HCT116 (cell line): ENCODE results near the gene TOMM70. TPM values are rescaled to one million over a fixed set of nuclear protein-coding genes. Genes with fewer than 3 reads are reported as not detected.
"Not testable (repeated sequence)": the region's sequence is repeated elsewhere in the genome, so short reads cannot be mapped to it uniquely, and the experiment has no call there.

Experiments used
- ATAC-seq: fragments of 200-7000 bp; cut with Tn5 transposase; 2 replicates; pipeline ENCODE4 v1.9.1; 2020; ENCODE audit warnings: mild to moderate bottlenecking, moderate library complexity
- BruUV-seq: library from RNA; stranded (reverse); fragments of 400-500 nt; replicated peaks from 2 replicates; lab custom pipeline; 2021; lab: Mats Ljungman, UMichigan
- CTCF ChIA-PET: fragments of 300-600 bp; sonication (Branson Sonifier 250); formaldehyde crosslinking; loops from one replicate; lab custom pipeline; 2021; ENCODE audit warnings: antibody characterized with exemption; lab: Charles Lee
- POLR2A ChIA-PET: fragments of 300-600, 350-600 bp; sonication (Branson Sonifier 250); formaldehyde crosslinking; loops from one replicate; lab custom pipeline; 2021; ENCODE audit warnings: antibody characterized with exemption; lab: Charles Lee
- RAD21 ChIA-PET, 2 experiments: fragments of 300-600 bp; sonication (Branson Sonifier 250); formaldehyde crosslinking; loops; one replicate each; lab custom pipeline; 2023; ENCODE audit warnings: low total read pairs in 2 of 2; ENCODE audit not compliant: uncharacterized antibody in 2 of 2, unreplicated experiment in 2 of 2, low non-redundant PET in 1 of 2; lab: Charles Lee
- DNase-seq: peaks from one replicate; pipeline ENCODE4 v3.0.0-alpha.2; 2010; ENCODE audit warnings: low read depth, low spot score
- H2AFZ ChIP-seq: fragments of 200-600 bp; shearing (Covaris generic), sonication (generic); 2 replicates; pipeline ENCODE4 v1.6.1; 2017; ENCODE audit warnings: low read depth, mixed run types, mixed read lengths, antibody characterized with exemption, low read length; ENCODE audit not compliant: poor library complexity, severe bottlenecking
- H3K27ac ChIP-seq: 2 replicates; pipeline ENCODE4 v1.5.1; 2012; ENCODE audit warnings: low read depth, low read length
- H3K27me3 ChIP-seq: fragments of 200-600 bp; sonication (generic); 2 replicates; pipeline ENCODE4 v1.6.1; 2016; ENCODE audit warnings: mixed run types, low read length, mixed read lengths; ENCODE audit not compliant: insufficient read depth
- H3K36me3 ChIP-seq, 2 experiments: fragments of 200-500 bp in 1 of 2; fragments of 200-600 bp in 1 of 2; sonication (Bioruptor generic) in 1 of 2; sonication (generic) in 1 of 2; 2 replicates each; pipeline versions ENCODE4 v1.5.1 to v1.6.1; 2014 to 2016; ENCODE audit warnings: low read length in 2 of 2, inconsistent platforms in 1 of 2, mixed read lengths in 1 of 2, mixed run types in 1 of 2; ENCODE audit not compliant: insufficient read depth in 2 of 2, control insufficient read depth in 1 of 2
- H3K4me1 ChIP-seq, 2 experiments: fragments of 200-600 bp in 1 of 2; sonication (generic) in 1 of 2; 2 replicates each; pipeline versions ENCODE4 v1.5.1 to v1.6.1; 2012 to 2017; ENCODE audit warnings: low read length in 2 of 2, inconsistent platforms in 1 of 2, mild to moderate bottlenecking in 1 of 2, mixed read lengths in 1 of 2, mixed run types in 1 of 2, moderate library complexity in 1 of 2; ENCODE audit not compliant: insufficient read depth in 2 of 2, control insufficient read depth in 1 of 2
- H3K4me2 ChIP-seq: fragments of 200-600 bp; sonication (generic); 2 replicates; pipeline ENCODE4 v1.6.1; 2017; ENCODE audit warnings: mixed run types, low read length, mixed read lengths
- H3K4me3 ChIP-seq, 2 experiments: fragments of 200-600 bp in 1 of 2; sonication (generic) in 1 of 2; replicated peaks in 1 of 2; 2 replicates each; pipeline ENCODE4 v1.5.1; 2011 to 2016; ENCODE audit warnings: low read length in 2 of 2, control low read depth in 1 of 2, low read depth in 1 of 2, mild to moderate bottlenecking in 1 of 2, mixed read lengths in 1 of 2, mixed run types in 1 of 2
- H3K79me2 ChIP-seq: fragments of 200-600 bp; sonication (generic); 2 replicates; pipeline ENCODE4 v1.6.1; 2017; ENCODE audit warnings: mild to moderate bottlenecking, mixed run types, low read length, moderate library complexity, mixed read lengths; ENCODE audit not compliant: insufficient read depth
- H3K9ac ChIP-seq: fragments of 200-600 bp; sonication (generic); 2 replicates; pipeline ENCODE4 v1.6.1; 2016; ENCODE audit warnings: low read length, mixed read lengths
- H3K9me2 ChIP-seq: fragments of 200-600 bp; sonication (generic), shearing (Covaris generic); 2 replicates; pipeline ENCODE4 v1.6.1; 2017; ENCODE audit warnings: mixed run types, mild to moderate bottlenecking, moderate library complexity; ENCODE audit not compliant: insufficient read depth
- H3K9me3 ChIP-seq, 2 experiments: fragments of 200-500 bp in 1 of 2; fragments of 200-600 bp in 1 of 2; sonication (Bioruptor generic) in 1 of 2; sonication (generic) in 1 of 2; 2 replicates each; pipeline ENCODE4 v1.6.1; 2014 to 2017; ENCODE audit warnings: low read length in 2 of 2, mixed read lengths in 2 of 2, inconsistent platforms in 1 of 2, low read depth in 1 of 2, mild to moderate bottlenecking in 1 of 2, mixed run types in 1 of 2, moderate library complexity in 1 of 2; ENCODE audit not compliant: control insufficient read depth in 1 of 2, insufficient read depth in 1 of 2
- H4K20me1 ChIP-seq: fragments of 200-600 bp; sonication (generic), shearing (Covaris generic); 2 replicates; pipeline ENCODE4 v1.6.1; 2017; ENCODE audit warnings: mixed run types, mild to moderate bottlenecking, moderate library complexity; ENCODE audit not compliant: insufficient read depth
- ATF3 ChIP-seq: IDR thresholded peaks from 2 replicates; pipeline ENCODE4 v1.6.1; 2012
- CBX3 ChIP-seq: IDR thresholded peaks from 2 replicates; pipeline ENCODE4 v1.6.1; 2012; ENCODE audit warnings: low read depth
- CEBPB ChIP-seq: IDR thresholded peaks from 2 replicates; pipeline ENCODE4 v1.6.1; 2012; ENCODE audit warnings: low read depth
- EGR1 ChIP-seq: IDR thresholded peaks from 2 replicates; pipeline ENCODE4 v1.6.1; 2012; ENCODE audit warnings: low read depth
- ELF1 ChIP-seq: IDR thresholded peaks from 2 replicates; pipeline ENCODE4 v1.6.1; 2012; ENCODE audit warnings: low read depth, borderline replicate concordance
- EZH2phosphoT487 ChIP-seq: fragments of 200-600 bp; IDR thresholded peaks from 2 replicates; pipeline ENCODE4 v1.6.1; 2018; ENCODE audit warnings: antibody characterized with exemption, borderline replicate concordance
- FOSL1 ChIP-seq: IDR thresholded peaks from 2 replicates; pipeline ENCODE4 v1.6.1; 2012; ENCODE audit warnings: low read depth
- JUND ChIP-seq: IDR thresholded peaks from 2 replicates; pipeline ENCODE4 v1.6.1; 2012
- POLR2A ChIP-seq: IDR thresholded peaks from 2 replicates; pipeline ENCODE4 v1.7.0; 2011; ENCODE audit warnings: borderline replicate concordance; ENCODE audit not compliant: insufficient read depth, insufficient read length; ENCODE audit errors: extremely low read depth
- REST ChIP-seq: IDR thresholded peaks from 2 replicates; pipeline ENCODE4 v1.6.1; 2012; ENCODE audit warnings: low read depth
- SP1 ChIP-seq: IDR thresholded peaks from 2 replicates; pipeline ENCODE4 v1.6.1; 2012; ENCODE audit warnings: low read depth
- SRF ChIP-seq: IDR thresholded peaks from 2 replicates; pipeline ENCODE4 v1.6.1; 2012; ENCODE audit warnings: low read depth
- TCF7L2 ChIP-seq: IDR thresholded peaks from 2 replicates; pipeline ENCODE4 v1.7.0; 2011; ENCODE audit warnings: borderline replicate concordance, inconsistent platforms; ENCODE audit not compliant: insufficient read depth, insufficient read length; ENCODE audit errors: extremely low read depth
- YY1 ChIP-seq: IDR thresholded peaks from 2 replicates; pipeline ENCODE4 v1.6.1; 2011; ENCODE audit warnings: low read length, low read depth, moderate library complexity, mild to moderate bottlenecking; ENCODE audit not compliant: insufficient replicate concordance; ENCODE audit errors: extremely low read depth
- ZFX ChIP-seq: fragments of 450-650 bp; IDR thresholded peaks from 2 replicates; pipeline ENCODE4 v1.6.1; 2017
- ZNF274 ChIP-seq: fragments of 200-500 bp; sonication (Bioruptor generic); IDR thresholded peaks from 2 replicates; pipeline ENCODE4 v1.6.1; 2014; ENCODE audit warnings: mild to moderate bottlenecking, low read depth, low read length, inconsistent platforms
- intact Hi-C: fragments of 100-400 bp; cut with micrococcal nuclease; formaldehyde crosslinking; loops from 2 replicates; pipeline ENCODE4 v1.10.0; 2022
- total RNA-seq: library from RNA; stranded (reverse); gene quantifications from one replicate; pipeline ENCODE4 v1.2.1, GENCODE V29; 2021; ENCODE audit not compliant: unreplicated experiment

The TOMM70 gene
- total RNA-seq, 1 experiment from 2014 or later = 54.9 TPM

GRCh38 chr3:100352296-100353231, 48.3 kb downstream of the TOMM70 start:
- Histone ChIP-seq H3K36me3 (peaks cover 10 to 35% of the 10 kb centered on the region in 2 experiments; a peak in 3 of 4 replicates), H3K79me2 (no peaks in the 10 kb centered on the region), H3K4me1 (no peaks in the 10 kb centered on the region), H3K27ac (no peak overlapping the region), H3K4me3 (no peak overlapping the region), H2AFZ (no peak overlapping the region), H3K4me2 (no peak overlapping the region), H4K20me1 (no peaks in the 10 kb centered on the region), H3K9me2 (no peaks in the 10 kb centered on the region), H3K9ac (no peak overlapping the region), H3K9me3 (no peaks in the 10 kb centered on the region), H3K27me3 (no peaks in the 10 kb centered on the region)
- ChIA-PET POLR2A (no interaction called here), CTCF (no interaction called here), RAD21 (no interaction called here)
- TF ChIP-seq YY1 = no peak
- no peak for TF ChIP-seq EZH2phosphoT487
- TF ChIP-seq EGR1 = no peak
- no peak for TF ChIP-seq TCF7L2
- no peak for TF ChIP-seq ZNF274
- no peak for TF ChIP-seq ZFX
- no peak for TF ChIP-seq SRF
- no peak for TF ChIP-seq ATF3
- no peak for TF ChIP-seq POLR2A
- TF ChIP-seq REST = no peak
- no peak for TF ChIP-seq FOSL1
- TF ChIP-seq SP1 = no peak
- TF ChIP-seq CBX3 = no peak
- no peak for TF ChIP-seq ELF1
- TF ChIP-seq JUND = no peak
- no peak for TF ChIP-seq CEBPB
- DNase-seq (no peak), ATAC-seq (no peak)
- no TSS peak for BruUV-seq
- intact Hi-C loops = no loop called here

- H3K9me3 ChIP-seq, POLR2A ChIA-PET, H3K79me2 ChIP-seq, H3K27me3 ChIP-seq, H4K20me1 ChIP-seq, ATAC-seq, DNase-seq, intact Hi-C loops, RAD21 ChIA-PET, H3K4me2 ChIP-seq, H3K4me3 ChIP-seq, H3K9me2 ChIP-seq, CTCF ChIA-PET, H3K27ac ChIP-seq, BruUV-seq, H3K9ac ChIP-seq, H3K4me1 ChIP-seq, H2AFZ ChIP-seq: not testable (repeated sequence)
- peaks cover 10 to 35% of the 10 kb centered on the region in 2 experiments; a peak in 3 of 4 replicates for H3K36me3 ChIP-seq
Measured at GRCh38 chr3:100351770-100352169, 49.1 kb downstream of the TOMM70 start.
